Ascending aorta (tissue), 2 donors: ENCODE data around the gene CFC1. TPM values are rescaled to one million over a fixed set of nuclear protein-coding genes. Genes with fewer than 3 reads are reported as not detected.
"Not testable (repeated sequence)": the region's sequence is repeated elsewhere in the genome, so short reads cannot be mapped to it uniquely, and the experiment has no call there.

Source experiments
- DNase-seq, 2 donors: peaks; one replicate each; pipeline ENCODE4 v3.0.0-alpha.2; 2019; ENCODE audit warnings: low spot score in 2 of 2
- H3K27ac ChIP-seq, 2 donors: fragments of 200-600 bp; sonication (generic); one replicate each; pipeline ENCODE4 v1.5.1; 2016 to 2017; ENCODE audit warnings: mild to moderate bottlenecking in 1 of 2
- H3K27me3 ChIP-seq: fragments of 200-600 bp; sonication (generic); one replicate; pipeline ENCODE4 v1.5.1; 2017
- H3K36me3 ChIP-seq, 2 donors: fragments of 200-600 bp; sonication (generic); one replicate each; pipeline ENCODE4 v1.5.1; 2016
- H3K4me1 ChIP-seq, 2 donors: fragments of 200-600 bp; sonication (generic); one replicate each; pipeline ENCODE4 v1.5.1; 2016 to 2017; ENCODE audit warnings: mild to moderate bottlenecking in 1 of 2
- H3K4me3 ChIP-seq, 2 donors: fragments of 200-600 bp; sonication (generic); one replicate each; pipeline ENCODE4 v1.5.1; 2016 to 2017; ENCODE audit warnings: mild to moderate bottlenecking in 1 of 2
- H3K9me3 ChIP-seq, 2 donors: fragments of 200-600 bp; sonication (generic); one replicate each; pipeline ENCODE4 v1.5.1; 2016
- intact Hi-C: fragments of 100-400 bp; cut with DNase I; formaldehyde crosslinking; loops from one replicate; pipeline ENCODE4 v1.15.1; 2023
- total RNA-seq: library from RNA; depleted of rRNA; stranded (reverse); fragments of >200 nt; gene quantifications from one replicate; pipeline ENCODE4 v1.1.0, GENCODE V29; 2016

CFC1 gene
- total RNA-seq, 1 donor from 2014 or later: not detected

GRCh38 chr2:130566165-130566564, 33.2 kb downstream of the CFC1 start:
- H3K36me3 ChIP-seq, H3K9me3 ChIP-seq, intact Hi-C loops, H3K27ac ChIP-seq, DNase-seq, H3K4me3 ChIP-seq, H3K27me3 ChIP-seq, H3K4me1 ChIP-seq: not testable (repeated sequence)

- intact Hi-C loops, H3K27me3 ChIP-seq, DNase-seq, H3K4me3 ChIP-seq, H3K9me3 ChIP-seq, H3K4me1 ChIP-seq, H3K27ac ChIP-seq, H3K36me3 ChIP-seq: not testable (repeated sequence)
These were observed 42.9 kb downstream of the CFC1 start for GRCh38 chr2:130556441-130556840.

- intact Hi-C loops: not testable (repeated sequence)
These were observed 45.2 kb downstream of the CFC1 start for GRCh38 chr2:130554178-130554577.

GRCh38 chr2:130549475-130549874, 49.9 kb downstream of the CFC1 start:
- H3K36me3 ChIP-seq, intact Hi-C loops, H3K9me3 ChIP-seq, H3K27ac ChIP-seq, H3K4me1 ChIP-seq, H3K27me3 ChIP-seq, H3K4me3 ChIP-seq, DNase-seq: not testable (repeated sequence)

More at GRCh38 chr2:130554178-130554577, 45.2 kb downstream of the CFC1 start:
- H3K9me3 ChIP-seq, DNase-seq, H3K36me3 ChIP-seq, H3K27me3 ChIP-seq, H3K4me1 ChIP-seq, H3K4me3 ChIP-seq, H3K27ac ChIP-seq: not testable (repeated sequence)

- H3K4me3 ChIP-seq, intact Hi-C loops, H3K27ac ChIP-seq, H3K9me3 ChIP-seq, DNase-seq, H3K36me3 ChIP-seq, H3K4me1 ChIP-seq, H3K27me3 ChIP-seq: not testable (repeated sequence)
These were observed 51.0 kb downstream of the CFC1 start for GRCh38 chr2:130548418-130548817.

- intact Hi-C loops, H3K27me3 ChIP-seq, H3K4me1 ChIP-seq: not testable (repeated sequence)
These were observed 54.4 kb downstream of the CFC1 start for GRCh38 chr2:130544978-130545377.

GRCh38 chr2:130543785-130544528, 55.4 kb downstream of the CFC1 start:
- H3K27me3 ChIP-seq, intact Hi-C loops: not testable (repeated sequence)

More at GRCh38 chr2:130544978-130545377, 54.4 kb downstream of the CFC1 start:
- not testable (repeated sequence) for H3K27ac ChIP-seq, H3K4me3 ChIP-seq, H3K9me3 ChIP-seq, DNase-seq, H3K36me3 ChIP-seq

GRCh38 chr2:130542789-130543188, 56.6 kb downstream of the CFC1 start:
- H3K9me3 ChIP-seq, H3K27ac ChIP-seq, H3K27me3 ChIP-seq, H3K4me1 ChIP-seq, H3K36me3 ChIP-seq, intact Hi-C loops, H3K4me3 ChIP-seq, DNase-seq: not testable (repeated sequence)

More at GRCh38 chr2:130543785-130544528, 55.4 kb downstream of the CFC1 start:
- DNase-seq, H3K36me3 ChIP-seq, H3K9me3 ChIP-seq, H3K4me1 ChIP-seq, H3K4me3 ChIP-seq, H3K27ac ChIP-seq: not testable (repeated sequence)

Other genes with a start within 250 kb of the CFC1 start
- 21.0 TPM for gene PTPN18, start 243.5 kb downstream of the CFC1 start, total RNA-seq
- not detected for gene POTEI, start 90.2 kb downstream of the CFC1 start, total RNA-seq
- gene CFC1B, start 78.4 kb downstream of the CFC1 start, total RNA-seq: not detected
- gene POTEJ, start 11.9 kb upstream of the CFC1 start, total RNA-seq: not detected
- gene GPR148, start 129.5 kb upstream of the CFC1 start, total RNA-seq: not detected
- not detected for gene AMER3, start 156.0 kb upstream of the CFC1 start, total RNA-seq
- 9.6 TPM for gene ARHGEF4, start 237.3 kb upstream of the CFC1 start, total RNA-seq